Body of pancreas (tissue), 4 donors: ENCODE results near the gene DTNB. TPM values are rescaled to one million over a fixed set of nuclear protein-coding genes. Genes with fewer than 3 reads are reported as not detected.

Experiments used
- ATAC-seq: fragments of 150-250 bp; one replicate; pipeline ENCODE4 v1.9.1; 2016
- DNase-seq, 4 donors: peaks; one replicate each; pipeline ENCODE4 v3.0.0-alpha.2; 2019
- H3K27ac ChIP-seq, 4 donors: fragments of 200-600 bp; sonication (generic); 1 replicate in 3 of 4; 2 replicates in 1 of 4; pipeline versions ENCODE4 v1.5.1 to v1.6.1; 2016 to 2019; ENCODE audit warnings: mild to moderate bottlenecking in 1 of 4, mixed read lengths in 1 of 4, moderate library complexity in 1 of 4
- H3K27me3 ChIP-seq, 2 donors: fragments of 200-600 bp; sonication (generic); one replicate each; pipeline ENCODE4 v1.6.0; 2016; ENCODE audit warnings: mild to moderate bottlenecking in 1 of 2
- H3K36me3 ChIP-seq, 2 donors: fragments of 200-600 bp; sonication (generic); replicated peaks in 1 of 2; 2 replicates each; pipeline ENCODE4 v1.5.1; 2016; ENCODE audit warnings: low read depth in 2 of 2; ENCODE audit not compliant: insufficient read depth in 1 of 2
- H3K4me1 ChIP-seq: fragments of 200-600 bp; sonication (generic); one replicate; pipeline ENCODE4 v1.6.0; 2016
- H3K4me3 ChIP-seq, 2 donors: fragments of 200-600 bp; sonication (generic); 1 replicate in 1 of 2; 2 replicates in 1 of 2; pipeline ENCODE4 v1.5.1; 2016 to 2019
- H3K9me3 ChIP-seq, 3 donors: fragments of 200-600 bp; sonication (generic); 1 replicate in 2 of 3; 2 replicates in 1 of 3; pipeline ENCODE4 v1.5.1; 2016
- CTCF ChIP-seq, 7 experiments: fragments of 450-650 bp in 4 of 7; fragments of 200-600 bp in 3 of 7; sonication (generic) in 3 of 7; IDR thresholded peaks; one replicate each; pipeline ENCODE4 v1.5.1; 2016 to 2019; ENCODE audit warnings: antibody characterized with exemption in 7 of 7
- POLR2A ChIP-seq, 3 donors: fragments of 450-650 bp; IDR thresholded peaks; one replicate each; pipeline ENCODE4 v1.6.1; 2016; ENCODE audit warnings: antibody characterized with exemption in 3 of 3, mild to moderate bottlenecking in 2 of 3
- WGBS, 2 donors: methylation state at CpG; one replicate each; pipeline ENCODE4 v1.1.5; 2017; 5-methylcytosine and 5-hydroxymethylcytosine counted together
- intact Hi-C: fragments of 100-400 bp; cut with DNase I; formaldehyde crosslinking; loops from one replicate; pipeline ENCODE4 v1.15.1; 2023
- total RNA-seq, 2 donors: library from RNA; depleted of rRNA; stranded (reverse); fragments of >200 nt; gene quantifications; one replicate each; pipeline ENCODE4 v1.1.0, GENCODE V29; 2016

The DTNB gene
- total RNA-seq, 2 donors from 2014 or later = 17.8 to 22.6 TPM

DNA sequence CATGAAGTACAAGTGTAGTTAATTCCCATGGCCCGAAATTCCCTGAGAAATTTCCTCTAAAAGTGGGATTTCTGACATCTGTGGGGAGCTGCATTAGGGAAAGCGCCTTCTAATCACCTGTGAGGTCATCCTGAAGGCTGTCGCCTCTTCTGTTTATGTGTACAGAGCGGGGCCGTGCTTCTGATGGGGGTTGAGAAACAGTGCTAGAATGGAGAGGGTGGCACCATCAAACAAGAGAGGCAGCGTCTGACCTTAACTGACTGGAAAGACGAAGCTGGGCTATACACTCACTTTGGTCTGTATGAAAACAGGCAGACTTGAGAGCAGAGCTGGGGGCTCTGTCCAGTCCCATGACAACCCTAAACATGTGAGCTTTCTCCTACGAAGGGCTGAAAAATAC lies 287.5 kb downstream of the DTNB start:
- H3K4me3 ChIP-seq = no peak overlapping the region
- no peak for DNase-seq

GRCh38 chr2:25383806-25384205 lies 289.6 kb downstream of the DTNB start:
- Histone ChIP-seq H3K4me3 (no peak overlapping the region), H3K4me1 (no peaks in the 10 kb centered on the region), H3K36me3 (no peaks in the 10 kb centered on the region), H3K9me3 (no peaks in the 10 kb centered on the region), H3K27me3 (no peaks in the 10 kb centered on the region), H3K27ac (no peak overlapping the region)
- 91 to 96% methylated on average over 6 to 9 of the region's 9 CpGs for WGBS, 2 donors
- TF ChIP-seq CTCF (IDR thresholded peaks at IDR 0.05) = no peak
- TF ChIP-seq POLR2A (IDR thresholded peaks at IDR 0.05) = no peak
- intact Hi-C loops = no loop called here
- ATAC-seq (no peak), DNase-seq (no peak)

More for the DNA sequence above, 287.5 kb downstream of the DTNB start:
- Histone ChIP-seq H3K36me3 (no peaks in the 10 kb centered on the region), H3K27me3 (no peaks in the 10 kb centered on the region), H3K9me3 (no peaks in the 10 kb centered on the region), H3K4me1 (no peaks in the 10 kb centered on the region), H3K27ac (no peak overlapping the region)
- 85 to 95% methylated on average over 7 to 8 of the region's 8 CpGs for WGBS, 2 donors
- intact Hi-C loops = no loop called here
- TF ChIP-seq CTCF (IDR thresholded peaks at IDR 0.05) (no peak), POLR2A (IDR thresholded peaks at IDR 0.05) (no peak)
- ATAC-seq = no peak

- Histone ChIP-seq H3K36me3 (no peaks in the 10 kb centered on the region), H3K4me1 (peaks cover 11% of the 10 kb centered on the region), H3K27ac (no peak overlapping the region), H3K9me3 (no peaks in the 10 kb centered on the region), H3K27me3 (no peaks in the 10 kb centered on the region), H3K4me3 (no peak overlapping the region)
- ATAC-seq (no peak), DNase-seq (no peak)
- intact Hi-C loops = no loop called here
- TF ChIP-seq POLR2A (IDR thresholded peaks at IDR 0.05) (no peak), CTCF (IDR thresholded peaks at IDR 0.05) (no peak)
- WGBS, 2 donors = 84 to 88% methylated on average over 7 of the region's 7 CpGs
Measured at GRCh38 chr2:25381502-25381901, 291.9 kb downstream of the DTNB start.

- intact Hi-C loops = no loop called here
- 84 to 88% methylated on average over 12 of the region's 12 CpGs for WGBS, 2 donors
Measured at GRCh38 chr2:25380586-25381375, 292.6 kb downstream of the DTNB start.

More at GRCh38 chr2:25380586-25381375, 292.6 kb downstream of the DTNB start:
- H3K27me3 ChIP-seq = no peaks in the 10 kb centered on the region
- ATAC-seq = no peak
- no peaks in the 10 kb centered on the region for H3K9me3 ChIP-seq
- H3K27ac ChIP-seq = no peak overlapping the region
- H3K4me1 ChIP-seq = peaks cover 14% of the 10 kb centered on the region
- no peak overlapping the region for H3K4me3 ChIP-seq
- H3K36me3 ChIP-seq = no peaks in the 10 kb centered on the region
- DNase-seq = no peak
- TF ChIP-seq POLR2A (IDR thresholded peaks at IDR 0.05) = no peak
- no peak for TF ChIP-seq CTCF (IDR thresholded peaks at IDR 0.05)
